ENCODE measurements around the gene GPR33.

GRCh38 chr14:31476131-31476866 lies 11.5 kb downstream of the GPR33 start:
- TF ChIP-seq, protein P1, sequence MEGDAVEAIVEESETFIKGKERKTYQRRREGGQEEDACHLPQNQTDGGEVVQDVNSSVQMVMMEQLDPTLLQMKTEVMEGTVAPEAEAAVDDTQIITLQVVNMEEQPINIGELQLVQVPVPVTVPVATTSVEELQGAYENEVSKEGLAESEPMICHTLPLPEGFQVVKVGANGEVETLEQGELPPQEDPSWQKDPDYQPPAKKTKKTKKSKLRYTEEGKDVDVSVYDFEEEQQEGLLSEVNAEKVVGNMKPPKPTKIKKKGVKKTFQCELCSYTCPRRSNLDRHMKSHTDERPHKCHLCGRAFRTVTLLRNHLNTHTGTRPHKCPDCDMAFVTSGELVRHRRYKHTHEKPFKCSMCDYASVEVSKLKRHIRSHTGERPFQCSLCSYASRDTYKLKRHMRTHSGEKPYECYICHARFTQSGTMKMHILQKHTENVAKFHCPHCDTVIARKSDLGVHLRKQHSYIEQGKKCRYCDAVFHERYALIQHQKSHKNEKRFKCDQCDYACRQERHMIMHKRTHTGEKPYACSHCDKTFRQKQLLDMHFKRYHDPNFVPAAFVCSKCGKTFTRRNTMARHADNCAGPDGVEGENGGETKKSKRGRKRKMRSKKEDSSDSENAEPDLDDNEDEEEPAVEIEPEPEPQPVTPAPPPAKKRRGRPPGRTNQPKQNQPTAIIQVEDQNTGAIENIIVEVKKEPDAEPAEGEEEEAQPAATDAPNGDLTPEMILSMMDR (IDR thresholded peaks at IDR 0.05 in 8 of 11, conservative IDR thresholded peaks at IDR 0.05 in 3 of 11): no peak
- TF ChIP-seq POLR2A (IDR thresholded peaks at IDR 0.05) (no peak), POLR2AphosphoS5 (IDR thresholded peaks at IDR 0.05) (no peak)
